Colonic mucosa (tissue), 4 donors: ENCODE results near the gene EMP2. TPM values are rescaled to one million over a fixed set of nuclear protein-coding genes. Genes with fewer than 3 reads are reported as not detected.

ENCODE experiments used
- DNase-seq: peaks from one replicate; pipeline ENCODE4 v3.0.0-alpha.2; 2020
- H3K27ac ChIP-seq: fragments of 200-600 bp; one replicate; pipeline ENCODE4 v1.8.0; 2021
- H3K27me3 ChIP-seq: fragments of 200-600 bp; one replicate; pipeline ENCODE4 v1.8.0; 2021
- H3K36me3 ChIP-seq: fragments of 200-600 bp; one replicate; pipeline ENCODE4 v1.8.0; 2021
- H3K4me1 ChIP-seq: fragments of 200-600 bp; one replicate; pipeline ENCODE4 v1.8.0; 2021; ENCODE audit warnings: mild to moderate bottlenecking
- H3K4me3 ChIP-seq: fragments of 200-600 bp; one replicate; pipeline ENCODE4 v1.8.0; 2021
- H3K9ac ChIP-seq, 2 donors: one replicate each; pipeline ENCODE4 v1.7.0; 2013; ENCODE audit warnings: control low read depth in 2 of 2, low read depth in 2 of 2, low read length in 2 of 2
- H3K9me3 ChIP-seq: fragments of 200-600 bp; one replicate; pipeline ENCODE4 v1.8.0; 2021
- CTCF ChIP-seq: fragments of 200-600 bp; IDR thresholded peaks from one replicate; pipeline ENCODE4 v1.8.0; 2022; ENCODE audit warnings: antibody characterized with exemption, mild to moderate bottlenecking
- intact Hi-C: fragments of 100-400 bp; cut with DNase I; formaldehyde crosslinking; loops from one replicate; pipeline ENCODE4 v1.14.1; 2022
- total RNA-seq, 2 donors: library from RNA; stranded (reverse); fragmentation: NEBNext Ultra II Directional in 1 of 2; extraction: Animal tissue kit (Norgen Biotek cat#: 25700) in 1 of 2; gene quantifications; one replicate each; pipeline ENCODE4 v1.2.1, GENCODE V29; 2021
- donor health status: healthy.
- donor health status: DM: no; HTN: no; CAD: no.
- donor health status: DM: no; HTN: no; CAD: no.

EMP2 gene
- total RNA-seq, 2 donors from 2014 or later, result 113 to 133 TPM

- Histone ChIP-seq H3K4me1 (no peaks in the 10 kb centered on the region), H3K27me3 (no peaks in the 10 kb centered on the region), H3K9ac (no peak overlapping the region), H3K36me3 (no peaks in the 10 kb centered on the region), H3K27ac (no peak overlapping the region), H3K4me3 (no peak overlapping the region), H3K9me3 (no peaks in the 10 kb centered on the region)
- no peak for TF ChIP-seq CTCF
- DNase-seq, result no peak
- intact Hi-C loops, result loop anchor here (10.0 kb wide), 1 partner anchor 54 kb away; no protein-coding TSS in a partner anchor
Measured at GRCh38 chr16:10590342-10590741, 9.9 kb upstream of the EMP2 start.

GRCh38 chr16:10589109-10589508 is 8.7 kb upstream of the EMP2 start:
- TF ChIP-seq CTCF, result no peak
- intact Hi-C loops, result no loop called here
- Histone ChIP-seq H3K4me3 (no peak overlapping the region), H3K9ac (no peak overlapping the region), H3K36me3 (no peaks in the 10 kb centered on the region), H3K27ac (no peak overlapping the region), H3K4me1 (no peaks in the 10 kb centered on the region), H3K27me3 (no peaks in the 10 kb centered on the region), H3K9me3 (no peaks in the 10 kb centered on the region)
- DNase-seq, result no peak

- Histone ChIP-seq H3K36me3 (no peaks in the 10 kb centered on the region), H3K27me3 (no peaks in the 10 kb centered on the region), H3K9me3 (no peaks in the 10 kb centered on the region), H3K4me3 (no peak overlapping the region), H3K27ac (no peak overlapping the region), H3K4me1 (no peaks in the 10 kb centered on the region), H3K9ac (no peak overlapping the region)
- intact Hi-C loops, result no loop called here
- no peak for DNase-seq
- no peak for TF ChIP-seq CTCF
Measured at GRCh38 chr16:10587622-10588021, 7.2 kb upstream of the EMP2 start.

GRCh38 chr16:10584981-10585438 is 4.6 kb upstream of the EMP2 start:
- intact Hi-C loops, result no loop called here
- H3K4me1 ChIP-seq, result no peaks in the 10 kb centered on the region
- no peaks in the 10 kb centered on the region for H3K9me3 ChIP-seq
- H3K4me3 ChIP-seq, result no peak overlapping the region
- H3K36me3 ChIP-seq, result no peaks in the 10 kb centered on the region
- TF ChIP-seq CTCF, result no peak
- DNase-seq, result no peak
- H3K27me3 ChIP-seq, result no peaks in the 10 kb centered on the region
- H3K27ac ChIP-seq, result no peak overlapping the region
- H3K9ac ChIP-seq, result no peak overlapping the region

GRCh38 chr16:10583269-10583668 is 2.9 kb upstream of the EMP2 start:
- no peaks in the 10 kb centered on the region for H3K4me1 ChIP-seq
- no peak for TF ChIP-seq CTCF
- H3K27ac ChIP-seq, result no peak overlapping the region
- H3K36me3 ChIP-seq, result no peaks in the 10 kb centered on the region
- no peak overlapping the region for H3K4me3 ChIP-seq
- intact Hi-C loops, result no loop called here
- no peak overlapping the region for H3K9ac ChIP-seq
- H3K9me3 ChIP-seq, result no peaks in the 10 kb centered on the region
- no peak for DNase-seq
- no peaks in the 10 kb centered on the region for H3K27me3 ChIP-seq

- H3K27ac ChIP-seq, result no peak overlapping the region
- no peak for DNase-seq
- H3K36me3 ChIP-seq, result no peaks in the 10 kb centered on the region
- TF ChIP-seq CTCF, result no peak
- intact Hi-C loops, result no loop called here
- H3K27me3 ChIP-seq, result no peaks in the 10 kb centered on the region
- H3K9me3 ChIP-seq, result no peaks in the 10 kb centered on the region
- no peak overlapping the region for H3K9ac ChIP-seq
- no peaks in the 10 kb centered on the region for H3K4me1 ChIP-seq
- no peak overlapping the region for H3K4me3 ChIP-seq
Measured at GRCh38 chr16:10581507-10581906, 1.1 kb upstream of the EMP2 start.
